HG03575 (cell line): ENCODE results near the gene OR4F15.

ENCODE experiments used
- ATAC-seq: cut with Tn5 transposase; IDR thresholded peaks from one replicate; pipeline ENCODE4 v1.9.1; 2021; ENCODE audit not compliant: unreplicated experiment, insufficient number of reproducible peaks, low FRiP score; ENCODE audit errors: extremely low read depth

OR4F15 gene

DNA sequence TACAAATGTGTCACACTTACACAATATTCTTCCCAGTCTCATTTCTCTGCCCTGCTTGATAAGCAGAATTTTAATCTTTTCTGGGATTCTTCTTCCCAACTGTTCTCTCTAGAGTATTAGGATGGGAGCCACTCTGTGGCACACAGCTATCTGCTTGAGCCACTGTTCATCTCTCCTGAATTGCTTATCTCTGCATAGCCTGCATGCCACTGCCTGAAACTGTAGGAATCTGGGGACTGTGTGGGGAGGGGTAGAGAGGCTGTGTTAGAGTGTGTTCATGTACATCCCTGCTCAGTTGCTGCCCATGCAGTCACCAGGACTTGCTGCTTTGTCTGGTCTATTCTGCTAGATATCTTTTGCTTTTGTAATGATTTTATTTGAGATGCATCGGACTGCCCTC, 11.0 kb upstream of the OR4F15 start:
- ATAC-seq: no peak

DNA sequence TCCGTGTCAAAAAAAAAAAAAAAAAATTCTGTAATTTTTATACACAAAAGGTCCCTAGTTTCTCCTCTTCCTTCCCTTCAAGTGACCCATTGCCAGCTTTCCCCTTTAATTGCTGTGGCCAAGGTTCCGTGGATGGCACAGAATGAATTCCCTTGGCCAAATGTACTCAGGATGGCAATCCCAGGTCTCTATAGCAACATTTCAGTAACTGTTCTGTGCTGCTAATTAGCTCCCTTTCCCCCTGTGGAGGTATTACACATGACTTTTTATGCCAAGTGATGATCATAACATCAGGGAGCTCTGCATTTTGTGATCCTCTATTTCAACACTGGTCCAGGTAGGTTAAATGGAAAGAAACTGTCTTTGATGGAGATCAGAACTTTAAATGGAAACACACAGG, 8.8 kb upstream of the OR4F15 start, which contains the start of gene OR4F6:
Gene OR4F6 (plus strand): TSS at position 301 of the 400 bp plus-strand sequence. CDS start 2,211 bp downstream, outside the sequence.
- no peak for ATAC-seq

DNA sequence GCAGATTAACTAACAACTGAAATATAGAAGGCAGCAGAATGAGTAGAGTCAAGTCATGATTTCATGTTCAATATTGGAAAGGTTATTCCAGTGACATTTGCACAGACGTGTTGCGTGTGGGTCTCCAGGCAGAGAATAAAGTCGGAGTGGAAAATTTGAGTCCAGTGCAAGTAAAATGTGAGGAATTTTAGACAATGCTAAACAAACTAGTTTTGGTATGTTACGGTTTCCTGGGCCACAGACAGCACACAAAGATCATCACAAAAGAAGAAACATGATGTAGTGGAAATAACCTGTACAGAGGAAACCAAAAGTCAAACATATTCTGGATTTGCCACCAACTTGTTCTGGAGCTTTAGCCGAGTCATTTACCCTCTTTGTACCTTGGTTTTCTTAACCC, 8.3 kb upstream of the OR4F15 start:
- no peak for ATAC-seq

DNA sequence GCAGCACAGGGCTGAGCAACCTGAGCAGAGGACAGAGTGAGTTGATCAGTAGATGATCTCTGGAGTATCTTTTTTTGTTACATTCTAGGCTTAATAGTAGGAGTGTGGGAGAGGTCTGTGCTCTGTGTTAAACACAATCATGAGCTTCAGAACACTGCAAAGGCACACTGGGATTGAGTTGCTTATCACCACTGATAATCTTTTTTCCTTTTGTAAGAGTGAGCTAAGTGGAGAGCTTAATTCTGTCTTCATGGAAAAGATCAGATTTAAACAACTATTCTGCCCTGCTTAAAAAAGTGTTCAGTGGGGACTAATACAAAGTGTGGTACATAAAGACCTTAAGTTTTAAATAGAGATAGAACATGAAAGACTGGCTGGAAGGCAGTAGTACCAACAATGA, 7.6 kb upstream of the OR4F15 start:
- ATAC-seq: no peak

DNA sequence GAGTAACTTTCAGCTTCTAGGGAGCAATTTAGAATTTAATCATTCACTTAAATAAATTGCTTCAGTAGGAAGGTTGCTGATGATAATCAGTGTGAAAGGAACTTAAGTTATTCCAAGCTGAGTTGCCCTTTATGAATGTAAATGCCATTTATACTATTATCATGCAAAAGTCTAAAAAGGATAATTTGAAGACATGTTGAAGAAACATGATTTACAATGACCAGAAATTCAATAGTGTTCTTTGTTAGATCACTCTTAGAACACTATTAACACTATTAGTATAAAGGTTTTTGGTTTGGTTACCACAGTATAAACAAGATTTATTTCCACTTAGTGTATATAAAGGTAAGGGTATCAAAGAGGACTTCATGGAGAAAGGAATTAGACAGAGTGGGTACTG, 7.1 kb upstream of the OR4F15 start:
- no peak for ATAC-seq

DNA sequence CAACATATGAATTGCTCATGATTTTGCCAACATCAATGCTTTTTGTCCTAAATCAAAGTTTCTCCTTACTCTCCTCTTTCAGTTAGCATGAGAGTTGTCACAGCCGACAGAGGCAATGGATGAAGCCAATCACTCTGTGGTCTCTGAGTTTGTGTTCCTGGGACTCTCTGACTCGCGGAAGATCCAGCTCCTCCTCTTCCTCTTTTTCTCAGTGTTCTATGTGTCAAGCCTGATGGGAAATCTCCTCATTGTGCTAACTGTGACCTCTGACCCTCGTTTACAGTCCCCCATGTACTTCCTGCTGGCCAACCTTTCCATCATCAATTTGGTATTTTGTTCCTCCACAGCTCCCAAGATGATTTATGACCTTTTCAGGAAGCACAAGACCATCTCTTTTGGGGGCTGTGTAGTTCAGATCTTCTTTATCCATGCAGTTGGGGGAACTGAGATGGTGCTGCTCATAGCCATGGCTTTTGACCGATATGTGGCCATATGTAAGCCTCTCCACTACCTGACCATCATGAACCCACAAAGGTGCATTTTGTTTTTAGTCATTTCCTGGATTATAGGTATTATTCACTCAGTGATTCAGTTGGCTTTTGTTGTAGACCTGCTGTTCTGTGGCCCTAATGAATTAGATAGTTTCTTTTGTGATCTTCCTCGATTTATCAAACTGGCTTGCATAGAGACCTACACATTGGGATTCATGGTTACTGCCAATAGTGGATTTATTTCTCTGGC, 6.2 kb upstream of the OR4F15 start:
- ATAC-seq: no peak

DNA sequence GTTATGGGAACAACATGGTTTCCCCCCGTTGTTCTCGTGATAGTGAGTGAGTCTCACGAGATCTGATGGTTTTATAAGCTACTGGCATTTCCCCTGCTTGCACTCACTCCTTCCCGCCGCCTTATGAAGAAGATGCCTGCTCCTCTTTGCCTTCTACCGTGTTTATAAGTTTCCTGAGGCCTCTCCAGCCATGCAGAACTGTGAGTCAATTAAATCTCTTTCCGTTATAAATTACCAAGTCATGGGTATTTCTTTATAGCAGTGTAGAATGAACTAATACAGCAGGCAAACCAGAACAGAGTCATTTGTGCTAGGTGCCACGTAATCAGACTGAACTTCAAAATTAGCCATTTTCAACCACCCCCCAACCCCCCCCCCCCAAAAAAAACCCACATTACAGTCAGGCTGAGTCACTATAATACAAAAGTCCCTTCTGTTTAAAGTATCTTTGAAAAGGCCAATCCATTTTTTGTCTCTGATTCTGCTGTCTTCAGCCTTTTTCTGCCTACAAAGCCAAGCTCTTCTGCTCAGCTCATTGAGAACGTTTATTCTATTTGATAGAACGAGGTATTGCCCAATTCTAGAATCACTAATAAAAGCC, 4.6 kb upstream of the OR4F15 start:
- ATAC-seq: no peak

DNA sequence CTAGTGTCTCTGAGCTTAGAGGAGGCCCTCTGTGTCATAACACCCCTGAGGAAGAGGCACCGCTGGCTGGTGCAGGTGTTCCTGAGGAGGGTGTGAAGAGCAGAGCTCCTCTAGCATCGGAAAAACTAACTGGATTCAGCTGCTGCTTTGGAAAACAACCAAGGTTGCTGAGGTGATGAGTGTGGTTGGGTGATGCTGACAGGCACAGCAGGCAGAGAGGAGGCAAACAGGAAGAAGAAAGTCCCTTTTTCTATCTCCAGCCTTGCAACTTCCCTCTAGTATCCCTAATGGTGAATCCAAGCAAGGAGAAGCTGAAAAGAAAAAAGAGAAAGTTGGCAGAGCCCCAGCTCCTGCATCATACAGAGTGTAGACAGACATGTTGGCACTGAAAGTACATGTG, 3.8 kb upstream of the OR4F15 start:
- no peak for ATAC-seq

DNA sequence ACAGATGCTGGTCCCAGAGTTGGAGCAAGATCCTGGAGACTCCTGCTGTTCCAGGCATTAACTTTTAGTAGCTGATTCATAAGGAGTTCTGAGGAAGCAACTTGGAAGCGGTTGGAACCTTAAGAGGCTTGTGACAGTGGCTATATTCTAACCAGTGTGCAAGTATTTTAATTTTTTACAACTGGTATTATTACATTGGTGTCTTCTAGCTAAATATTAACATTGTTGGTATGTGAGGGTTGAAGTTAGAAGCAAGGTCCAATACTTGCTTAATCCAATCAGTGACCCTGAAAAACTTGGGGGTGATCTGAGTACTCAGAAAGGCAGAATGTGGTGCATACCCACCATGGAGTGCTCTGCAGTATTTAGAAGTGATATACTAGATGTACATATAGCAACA, 1.5 kb upstream of the OR4F15 start:
- no peak for ATAC-seq

DNA sequence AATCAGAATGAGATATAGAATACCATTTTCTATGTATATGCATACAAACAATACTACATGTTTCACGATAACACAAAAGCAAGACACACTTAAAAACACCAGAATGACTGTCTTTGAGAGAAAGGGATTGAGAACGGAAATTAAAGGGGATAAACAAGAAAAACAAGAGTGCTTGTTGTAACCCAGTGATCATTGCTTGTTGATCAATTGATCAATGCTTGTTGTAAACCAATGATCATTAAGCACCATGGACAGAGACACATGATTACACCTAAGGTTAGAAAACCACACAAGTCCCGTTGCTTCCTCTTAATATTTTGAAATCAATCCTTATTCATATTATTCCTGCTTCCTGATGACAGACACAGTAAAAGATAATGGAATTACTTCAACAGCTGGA, 1.1 kb upstream of the OR4F15 start:
- ATAC-seq: no peak

DNA sequence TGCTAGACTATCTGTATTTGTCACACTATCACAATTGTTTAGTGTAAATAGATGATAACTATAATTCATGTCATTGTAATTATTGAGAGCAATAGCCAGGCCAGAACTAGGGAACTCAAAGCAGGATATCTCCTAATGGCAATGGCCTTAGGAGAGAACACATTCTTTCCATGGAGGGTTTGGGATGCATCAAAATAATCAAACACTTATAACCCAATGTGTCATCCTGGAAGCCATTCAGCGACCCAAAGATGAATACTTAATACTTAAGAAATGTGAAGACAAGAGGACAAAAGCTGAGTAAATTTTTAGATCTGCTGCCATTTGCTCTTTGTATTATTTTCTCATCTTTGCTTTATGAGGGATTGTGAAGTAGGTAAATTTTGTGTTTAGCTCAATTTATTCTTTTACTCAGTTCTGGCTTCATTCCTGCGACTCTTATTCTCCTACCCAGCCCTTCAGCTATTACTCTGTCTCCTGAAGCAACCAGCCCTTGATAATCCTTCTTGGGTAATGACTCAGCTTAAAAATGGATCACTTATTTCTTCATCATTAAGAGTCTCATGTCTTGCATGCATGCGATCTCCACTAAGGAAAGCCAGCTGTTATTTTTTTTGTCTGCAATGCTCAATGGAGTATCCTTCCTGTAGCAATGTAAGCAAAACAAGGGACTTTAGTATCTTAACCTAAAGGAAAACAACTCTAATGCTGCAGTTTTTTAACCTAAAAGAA, 2.0 kb downstream of the OR4F15 start:
- ATAC-seq: no peak

DNA sequence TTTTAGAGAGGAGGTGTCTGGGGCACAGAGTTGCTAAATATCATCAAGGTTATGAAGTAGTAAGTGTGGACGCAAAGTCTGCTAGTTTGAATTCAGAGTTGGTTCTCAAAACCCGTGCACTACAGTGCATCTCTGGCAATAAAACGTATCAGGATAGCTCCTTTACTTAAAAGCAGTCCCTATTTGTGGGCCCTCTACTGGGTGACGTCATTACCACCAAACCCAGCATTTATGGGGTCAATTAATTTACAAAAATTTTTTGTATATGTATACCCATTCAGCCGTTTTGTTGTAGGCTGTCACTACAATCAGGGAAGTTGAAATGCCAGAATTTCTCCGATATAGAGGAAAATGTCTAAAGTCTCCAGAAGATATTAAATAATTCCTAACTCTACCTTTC, 8.8 kb downstream of the OR4F15 start:
- no peak for ATAC-seq

DNA sequence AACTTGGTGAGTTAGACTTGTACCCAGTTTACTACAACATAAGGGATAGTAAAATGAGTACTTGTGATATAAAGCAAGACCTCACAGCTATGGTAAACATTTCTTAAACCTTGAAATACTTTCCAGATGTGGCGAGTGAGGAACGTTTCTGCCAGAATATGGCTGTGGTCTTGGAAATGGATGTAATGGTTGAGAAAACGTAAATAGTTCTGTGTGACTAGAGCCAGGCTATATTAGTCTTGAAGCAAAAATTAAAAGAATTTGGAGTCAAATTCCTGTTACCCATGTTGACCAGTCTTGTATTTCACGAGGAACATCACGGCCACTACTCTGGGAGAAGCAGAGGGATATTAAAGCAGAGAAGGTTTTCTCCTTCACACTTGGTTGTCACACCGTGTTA, 15.3 kb downstream of the OR4F15 start:
- no peak for ATAC-seq

DNA sequence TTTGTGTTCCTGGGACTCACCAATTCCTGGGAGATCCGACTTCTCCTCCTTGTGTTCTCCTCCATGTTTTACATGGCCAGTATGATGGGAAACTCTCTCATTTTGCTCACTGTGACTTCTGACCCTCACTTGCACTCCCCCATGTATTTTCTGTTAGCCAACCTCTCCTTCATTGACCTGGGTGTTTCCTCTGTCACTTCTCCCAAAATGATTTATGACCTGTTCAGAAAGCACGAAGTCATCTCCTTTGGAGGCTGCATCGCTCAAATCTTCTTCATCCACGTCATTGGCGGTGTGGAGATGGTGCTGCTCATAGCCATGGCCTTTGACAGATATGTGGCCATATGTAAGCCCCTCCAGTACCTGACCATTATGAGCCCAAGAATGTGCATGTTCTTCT, 16.8 kb downstream of the OR4F15 start:
- ATAC-seq: no peak

DNA sequence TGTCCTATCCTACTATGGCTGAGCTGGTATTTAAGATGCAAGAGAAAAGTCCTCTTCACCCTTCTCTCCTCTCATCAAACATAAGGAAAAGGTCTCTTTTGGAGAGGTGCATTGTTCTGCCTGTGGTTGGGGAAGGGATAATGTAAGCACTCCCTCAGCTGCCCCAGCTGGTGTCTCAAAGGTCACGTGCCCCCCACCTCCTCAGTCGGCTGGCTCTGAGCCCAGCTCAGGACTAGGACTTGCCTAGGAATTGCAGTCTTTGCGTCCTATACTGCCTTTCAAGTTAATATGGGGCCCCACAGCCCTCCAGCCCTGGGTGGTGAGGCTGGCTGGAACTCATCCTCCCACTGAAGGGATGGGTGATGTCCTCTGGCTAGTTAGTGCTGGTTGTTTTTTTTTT, 29.7 kb downstream of the OR4F15 start:
- no peak for ATAC-seq

DNA sequence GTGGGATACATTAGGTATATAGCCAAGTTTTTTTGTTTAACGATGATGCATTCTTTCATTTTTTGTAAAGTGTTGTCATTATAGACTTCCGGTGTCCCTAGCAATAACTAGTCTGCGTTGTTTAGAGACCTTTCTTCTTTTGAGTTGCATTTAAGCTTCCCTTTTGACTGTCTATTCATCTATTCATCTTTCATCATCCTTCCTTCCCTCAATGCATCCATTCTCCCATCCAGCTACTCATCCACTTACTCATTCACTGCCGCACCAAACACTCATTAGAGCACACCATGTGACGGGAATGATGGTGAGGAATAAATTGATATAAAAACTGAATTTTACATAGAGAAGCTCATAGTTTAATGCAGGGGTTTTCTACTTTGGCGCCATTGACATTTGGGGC, 32.9 kb downstream of the OR4F15 start:
- ATAC-seq: no peak

DNA sequence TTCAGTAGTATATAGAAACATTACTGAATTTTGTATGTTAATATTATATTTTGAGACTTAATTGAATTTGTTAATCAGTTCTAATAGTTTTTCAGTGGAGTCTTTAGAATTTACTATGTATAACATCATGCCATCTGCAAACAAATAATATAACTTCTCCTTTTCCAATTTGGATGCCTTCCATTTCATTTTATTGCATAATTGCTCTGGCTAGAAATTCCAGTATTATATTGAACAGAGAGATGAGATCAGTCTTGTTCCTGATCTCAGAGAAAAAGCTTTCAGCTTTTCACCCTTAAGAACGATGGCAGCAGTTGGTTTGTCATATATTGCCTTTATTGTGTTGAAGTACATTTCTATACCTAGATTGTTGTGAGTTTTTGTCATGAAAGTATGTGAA, 40.4 kb downstream of the OR4F15 start:
- no peak for ATAC-seq
